ENCODE data around the gene TMEM30A.

The TMEM30A gene

DNA sequence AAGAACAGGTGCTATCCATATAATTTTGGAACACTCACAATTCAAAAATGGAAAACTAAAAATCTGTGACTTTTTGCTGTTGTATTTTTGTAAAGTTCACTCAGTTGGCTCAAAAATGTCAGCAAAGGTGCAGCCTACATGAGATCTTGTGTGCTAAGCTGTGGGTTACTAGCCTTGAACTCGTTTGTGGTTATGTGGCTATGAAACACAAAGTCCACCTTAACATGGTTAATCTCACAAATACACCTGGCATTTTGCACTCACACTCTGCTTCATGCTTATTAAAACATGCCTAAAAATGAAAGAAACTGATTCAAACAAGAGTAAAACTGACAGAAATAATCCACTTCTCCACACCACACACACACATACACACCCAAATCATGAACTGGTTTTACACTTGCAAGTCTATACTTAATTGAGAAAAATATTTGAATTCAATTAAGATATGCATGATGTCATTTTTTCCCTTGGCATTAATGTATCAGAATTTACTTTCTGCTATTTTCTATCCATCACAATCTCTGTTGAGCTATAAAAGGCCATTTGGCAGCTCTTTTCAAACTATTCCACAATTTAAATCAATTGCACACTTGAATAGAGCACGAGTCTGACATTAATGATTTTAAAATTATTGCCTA, 22.9 kb upstream of the TMEM30A start:
- no peak for DNase-seq
- Histone ChIP-seq H3K4me3 (ENCODE audit: low read depth, low read length) (no peak overlapping the region), H3K9me3 (no peaks in the 10 kb centered on the region), H3K36me3 (no peaks in the 10 kb centered on the region), H3K4me1 (no peaks in the 10 kb centered on the region), H3K27me3 (no peaks in the 10 kb centered on the region)
- TF ChIP-seq CTCF (IDR thresholded peaks at IDR 0.05; ENCODE audit: low read depth, low read length) = no peak

GRCh38 chr6:75306064-75306463, 21.5 kb upstream of the TMEM30A start:
- Histone ChIP-seq H3K9me3 (no peaks in the 10 kb centered on the region), H3K27me3 (no peaks in the 10 kb centered on the region), H3K4me1 (no peaks in the 10 kb centered on the region), H3K36me3 (no peaks in the 10 kb centered on the region), H3K4me3 (ENCODE audit: low read depth, low read length) (no peak overlapping the region)
- no peak for TF ChIP-seq CTCF (IDR thresholded peaks at IDR 0.05; ENCODE audit: low read depth, low read length)
- no peak for DNase-seq

DNA sequence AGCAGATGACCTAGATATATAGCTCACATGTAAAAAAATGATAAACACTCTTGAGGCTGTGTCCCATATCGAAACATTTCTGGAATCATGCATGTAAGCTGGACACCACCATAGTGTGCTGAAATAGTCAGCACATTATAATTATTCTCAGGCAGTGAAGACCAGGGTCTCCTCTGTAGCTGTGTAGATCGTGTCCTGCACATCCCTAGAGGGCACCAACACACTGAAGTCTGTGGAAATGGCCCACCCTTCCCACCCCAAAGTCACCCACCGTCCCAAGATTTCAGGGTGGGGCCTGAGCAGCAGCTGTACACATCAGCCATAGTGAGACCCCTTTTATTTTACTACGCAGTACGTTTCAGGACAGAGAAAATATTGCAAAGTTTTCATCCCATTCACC, 21.0 kb upstream of the TMEM30A start:
- H3K36me3 ChIP-seq = no peaks in the 10 kb centered on the region
- DNase-seq = no peak
- TF ChIP-seq CTCF (IDR thresholded peaks at IDR 0.05; ENCODE audit: low read depth, low read length) = no peak
- H3K9me3 ChIP-seq = no peaks in the 10 kb centered on the region
- H3K4me1 ChIP-seq = no peaks in the 10 kb centered on the region; the same call in 1 of the 2 replicates
- no peaks in the 10 kb centered on the region for H3K27me3 ChIP-seq
- H3K4me3 ChIP-seq (ENCODE audit: low read depth, low read length) = no peak overlapping the region

DNA sequence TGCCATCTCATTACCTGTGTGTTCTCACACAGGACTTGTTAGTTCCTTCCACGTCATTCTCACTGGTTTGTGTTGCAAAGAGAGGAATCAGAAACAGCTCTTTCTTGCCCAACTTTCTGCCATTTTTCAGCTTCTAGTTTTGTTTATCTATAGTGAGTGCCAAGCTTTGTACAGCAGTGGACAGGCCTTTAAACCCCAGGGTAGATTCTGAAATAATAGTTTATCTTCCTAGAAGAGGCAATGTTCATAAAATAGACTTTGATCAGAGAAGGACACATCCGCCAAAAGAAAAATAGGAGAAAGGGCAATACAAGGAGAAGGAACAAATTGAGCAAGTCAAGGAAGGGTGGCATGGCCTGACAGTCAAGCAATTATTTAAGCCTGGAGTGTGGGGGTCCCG, 17.7 kb upstream of the TMEM30A start:
- no peak overlapping the region for H3K4me3 ChIP-seq (ENCODE audit: low read depth, low read length)
- no peaks in the 10 kb centered on the region for H3K9me3 ChIP-seq
- no peak for DNase-seq
- no peaks in the 10 kb centered on the region for H3K36me3 ChIP-seq
- no peaks in the 10 kb centered on the region for H3K27me3 ChIP-seq
- H3K4me1 ChIP-seq = no peaks in the 10 kb centered on the region; the same call in 1 of the 2 replicates
- no peak for TF ChIP-seq CTCF (IDR thresholded peaks at IDR 0.05; ENCODE audit: low read depth, low read length)

- no peaks in the 10 kb centered on the region for H3K9me3 ChIP-seq
- H3K36me3 ChIP-seq = no peaks in the 10 kb centered on the region
- no peaks in the 10 kb centered on the region for H3K27me3 ChIP-seq
- no peak for TF ChIP-seq CTCF (IDR thresholded peaks at IDR 0.05; ENCODE audit: low read depth, low read length)
- H3K4me1 ChIP-seq = no peaks in the 10 kb centered on the region; the same call in 1 of the 2 replicates
- no peak overlapping the region for H3K4me3 ChIP-seq (ENCODE audit: low read depth, low read length)
- no peak for DNase-seq
Measured at GRCh38 chr6:75301537-75301936, 16.9 kb upstream of the TMEM30A start.

DNA sequence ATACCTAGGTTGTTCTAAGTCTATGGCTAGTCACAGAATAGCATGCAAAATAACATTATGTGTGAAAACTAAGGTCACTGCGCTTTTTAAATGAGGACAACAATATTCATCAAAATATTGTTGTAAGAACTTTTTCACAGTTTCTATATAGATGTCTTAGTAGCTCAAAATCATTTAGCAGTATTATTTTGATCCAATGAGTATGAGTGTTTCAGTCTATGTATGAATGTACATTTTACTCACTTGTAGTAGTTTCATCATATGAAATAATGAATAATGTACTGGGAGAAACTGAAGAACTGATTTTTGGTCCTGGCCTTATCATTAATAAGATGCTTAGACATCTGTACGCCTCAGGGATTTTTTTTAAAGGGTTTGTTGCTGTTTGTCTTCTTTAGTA, 16.5 kb upstream of the TMEM30A start:
- Histone ChIP-seq H3K4me3 (ENCODE audit: low read depth, low read length) (no peak overlapping the region), H3K27me3 (no peaks in the 10 kb centered on the region), H3K4me1 (no peaks in the 10 kb centered on the region; the same call in 1 of the 2 replicates), H3K36me3 (no peaks in the 10 kb centered on the region), H3K9me3 (no peaks in the 10 kb centered on the region)
- TF ChIP-seq CTCF (IDR thresholded peaks at IDR 0.05; ENCODE audit: low read depth, low read length) = no peak
- no peak for DNase-seq

Measured in BE2C (cell line).